B cell (primary cell): ENCODE results near the gene ATP11C. TPM values are rescaled to one million over a fixed set of nuclear protein-coding genes. Genes with fewer than 3 reads are reported as not detected.

ENCODE experiments used
- ATAC-seq: fragments of 200-7000 bp; cut with Tn5 transposase; one replicate; pipeline ENCODE4 v1.10.0; 2021; ENCODE audit warnings: low read depth, mild to moderate bottlenecking, moderate number of reproducible peaks, moderate library complexity
- CTCF ChIA-PET: fragments of 350-600 bp; sonication (Branson Sonifier 250); formaldehyde crosslinking; loops from one replicate; lab custom pipeline; 2021; ENCODE audit warnings: antibody characterized with exemption, inconsistent platforms; lab: Charles Lee
- POLR2A ChIA-PET: fragments of 350-600 bp; sonication (Branson Sonifier 250); formaldehyde crosslinking; loops from one replicate; lab custom pipeline; 2021; ENCODE audit warnings: antibody characterized with exemption; lab: Charles Lee
- DNase-seq: peaks from one replicate; pipeline ENCODE4 v3.0.0; 2013
- H2AFZ ChIP-seq: 2 replicates; pipeline ENCODE4 v1.6.1; 2012; ENCODE audit warnings: mild to moderate bottlenecking, low read depth, low read length; ENCODE audit not compliant: insufficient read depth, poor library complexity, severe bottlenecking
- H3K27ac ChIP-seq, 2 donors: 1 replicate in 1 of 2; 2 replicates in 1 of 2; pipeline ENCODE4 v1.5.1; 2012 to 2013; ENCODE audit warnings: low read length in 2 of 2, mild to moderate bottlenecking in 2 of 2, moderate library complexity in 1 of 2
- H3K27me3 ChIP-seq, 4 experiments: fragments of 200-600 bp in 1 of 4; sonication (generic) in 1 of 4; replicated peaks in 1 of 4; 1 replicate in 2 of 4; 2 replicates in 2 of 4; pipeline versions ENCODE4 v1.6.1 to v1.7.0; 2013 to 2016; ENCODE audit warnings: low read length in 3 of 4, mild to moderate bottlenecking in 2 of 4, mixed read lengths in 1 of 4, moderate library complexity in 1 of 4; ENCODE audit not compliant: insufficient read depth in 4 of 4, control insufficient read depth in 3 of 4; ENCODE audit errors: control extremely low read depth in 1 of 4
- H3K36me3 ChIP-seq, 2 experiments: replicated peaks in 1 of 2; 1 replicate in 1 of 2; 2 replicates in 1 of 2; pipeline versions ENCODE4 v1.6.1 to v1.7.1; 2013; ENCODE audit warnings: low read length in 1 of 2; ENCODE audit not compliant: insufficient read depth in 2 of 2, control insufficient read depth in 1 of 2; ENCODE audit errors: control extremely low read depth in 1 of 2, extremely low read depth in 1 of 2
- H3K4me1 ChIP-seq, 2 donors: fragments of 200-600 bp in 1 of 2; sonication (generic) in 1 of 2; 1 replicate in 1 of 2; 2 replicates in 1 of 2; pipeline versions ENCODE4 v1.5.1 to v1.6.1; 2013 to 2017; ENCODE audit warnings: low read length in 2 of 2; ENCODE audit not compliant: control insufficient read depth in 2 of 2, insufficient read depth in 2 of 2
- H3K4me2 ChIP-seq: replicated peaks from 2 replicates; pipeline ENCODE3; 2012; ENCODE audit warnings: mild to moderate bottlenecking, low read depth, low read length; ENCODE audit not compliant: poor library complexity, severe bottlenecking
- H3K4me3 ChIP-seq, 5 experiments: fragments of 200-600 bp in 1 of 5; sonication (generic) in 1 of 5; 1 replicate in 3 of 5; 2 replicates in 2 of 5; pipeline versions ENCODE4 v1.5.1 to v1.7.0; 2011 to 2016; ENCODE audit warnings: low read length in 4 of 5, mild to moderate bottlenecking in 4 of 5, low read depth in 2 of 5, control low read depth in 1 of 5, moderate library complexity in 1 of 5; ENCODE audit not compliant: insufficient read depth in 1 of 5; ENCODE audit errors: control extremely low read depth in 1 of 5, extremely low read depth in 1 of 5
- H3K79me2 ChIP-seq: fragments of 200-600 bp; sonication (generic); one replicate; pipeline ENCODE4 v1.6.0; 2016; ENCODE audit warnings: low read length; ENCODE audit not compliant: control insufficient read depth, insufficient read depth
- H3K9ac ChIP-seq: fragments of 200-600 bp; sonication (generic); 2 replicates; pipeline ENCODE4 v1.6.1; 2017; ENCODE audit warnings: mild to moderate bottlenecking, low read length, moderate library complexity
- H3K9me3 ChIP-seq, 3 donors: one replicate each; pipeline versions ENCODE4 v1.6.1 to v1.7.1; 2013; ENCODE audit warnings: low read length in 2 of 3; ENCODE audit not compliant: control insufficient read depth in 2 of 3, insufficient read depth in 1 of 3; ENCODE audit errors: control extremely low read depth in 1 of 3
- H4K20me1 ChIP-seq: 2 replicates; pipeline ENCODE4 v1.6.0; 2012; ENCODE audit warnings: mild to moderate bottlenecking, low read length; ENCODE audit not compliant: insufficient read depth, control insufficient read depth, poor library complexity, severe bottlenecking
- H3K27ac Mint-ChIP-seq: one replicate; pipeline ENCODE4 v1.8.0; 2021; ENCODE audit warnings: mixed read lengths
- H3K27me3 Mint-ChIP-seq: one replicate; pipeline ENCODE4 v1.8.0; 2021; ENCODE audit warnings: mixed read lengths
- H3K4me1 Mint-ChIP-seq: one replicate; pipeline ENCODE4 v1.8.0; 2021; ENCODE audit warnings: mixed read lengths
- H3K4me3 Mint-ChIP-seq: one replicate; pipeline ENCODE4 v1.8.0; 2021; ENCODE audit warnings: mixed read lengths
- H3K9me3 Mint-ChIP-seq: one replicate; pipeline ENCODE4 v1.8.0; 2022; ENCODE audit warnings: mixed read lengths; ENCODE audit not compliant: insufficient read depth
- EZH2 ChIP-seq: IDR thresholded peaks from 2 replicates; pipeline ENCODE4 v1.6.1; 2012; ENCODE audit warnings: borderline replicate concordance, low read depth, mild to moderate bottlenecking, moderate library complexity, low read length; ENCODE audit not compliant: insufficient read depth, poor library complexity, severe bottlenecking
- WGBS: methylation state at CpG from one replicate; pipeline ENCODE4 v1.1.5; 2013; ENCODE audit warnings: missing lambda C conversion rate; ENCODE audit not compliant: insufficient coverage; 5-methylcytosine and 5-hydroxymethylcytosine counted together
- intact Hi-C: fragments of 100-400 bp; cut with micrococcal nuclease; formaldehyde crosslinking; loops from one replicate; pipeline ENCODE4 v1.10.0; 2022
- polyA plus RNA-seq: library from polyadenylated mRNA; depleted of rRNA; stranded (reverse); fragments of >200 nt; gene quantifications from 2 replicates; pipeline ENCODE4 v1.2.3, GENCODE V29; 2012
- total RNA-seq, 2 donors: library from RNA; stranded (reverse); fragments of 120-200 nt in 1 of 2; gene quantifications; 1 replicate in 1 of 2; 2 replicates in 1 of 2; pipeline versions ENCODE4 v1.2.3 to v1.2.4, GENCODE V29; 2013 to 2022
- TF ChIP-seq, protein P1 (sequence below): fragments of 200-600 bp; IDR thresholded peaks from one replicate; pipeline ENCODE4 v1.8.0; 2022; ENCODE audit warnings: antibody characterized with exemption, mild to moderate bottlenecking

The ATP11C gene
- total and polyA plus RNA-seq, 2 donors (not counting 1 experiment from before 2014, with no cell fraction given): 8.5 to 29.2 TPM

DNA sequence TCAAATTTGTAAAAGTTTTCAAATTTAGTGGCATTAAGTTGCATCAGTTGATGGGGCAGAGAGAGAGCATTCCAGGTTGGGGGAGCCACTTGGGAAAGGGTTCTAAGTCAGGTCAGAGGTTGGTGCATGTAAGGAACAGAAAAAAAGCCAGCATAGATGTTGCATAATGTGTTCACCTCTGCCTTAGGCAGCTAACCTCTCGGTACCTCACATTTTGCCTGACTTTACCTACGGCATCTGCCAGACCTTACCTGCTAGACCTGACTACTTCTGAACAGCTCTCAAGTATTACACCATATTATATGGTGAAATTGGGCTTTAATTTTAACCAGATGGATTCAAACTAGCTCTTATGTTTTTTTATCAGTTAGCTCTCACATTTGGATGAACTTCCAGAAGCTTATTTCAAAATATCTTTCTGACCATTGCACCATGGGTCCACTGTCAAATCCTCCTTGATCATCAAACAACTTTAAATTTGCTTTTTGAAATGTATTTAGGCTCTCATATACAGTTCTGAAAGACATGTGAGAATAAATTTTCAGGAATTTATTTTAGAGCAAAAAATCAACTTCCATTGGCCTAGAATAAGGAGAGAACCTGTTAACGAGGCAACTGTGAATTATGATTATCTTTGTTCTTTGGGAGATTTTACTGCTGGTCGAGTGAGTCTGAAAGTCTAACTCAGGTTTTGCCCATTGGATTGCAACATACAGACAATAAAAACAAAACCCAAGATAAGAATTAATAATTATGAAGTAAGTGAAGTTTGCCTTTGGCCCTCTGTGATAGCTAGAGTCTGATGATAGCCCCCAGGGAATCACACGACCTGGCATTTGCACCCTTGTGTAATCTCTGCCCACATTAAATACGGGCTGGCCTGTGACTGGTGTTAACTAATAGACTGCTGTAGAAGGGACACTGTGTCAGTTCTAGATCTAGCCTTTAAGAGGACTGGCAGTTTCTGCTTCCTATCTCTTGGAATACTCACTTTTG, 40.1 kb upstream of the ATP11C start:
- Mint-ChIP-seq H3K27me3 (peaks cover 9% of the 10 kb centered on the region), H3K4me1 (no peaks in the 10 kb centered on the region), H3K27ac (no peak overlapping the region), H3K4me3 (no peak overlapping the region), H3K9me3 (peaks cover 4% of the 10 kb centered on the region)
- Histone ChIP-seq H2AFZ (no peak overlapping the region), H4K20me1 (no peaks in the 10 kb centered on the region), H3K9ac (no peak overlapping the region), H3K4me2 (no peak overlapping the region), H3K4me1 (no peaks in the 10 kb centered on the region), H3K9me3 (no peaks in the 10 kb centered on the region), H3K36me3 (no peaks in the 10 kb centered on the region), H3K27me3 (peaks cover 0 to 3% (median 0%) of the 10 kb centered on the region in 4 experiments), H3K4me3 (no peak overlapping the region), H3K79me2 (no peaks in the 10 kb centered on the region), H3K27ac (no peak overlapping the region)
- ChIA-PET POLR2A (no interaction called here), CTCF (no interaction called here)
- no peak for ATAC-seq
- WGBS: no CpG with 5 or more reads among the region's 6 CpGs
- DNase-seq: no peak
- intact Hi-C loops: no loop called here
- no peak for TF ChIP-seq EZH2
- TF ChIP-seq, protein P1, sequence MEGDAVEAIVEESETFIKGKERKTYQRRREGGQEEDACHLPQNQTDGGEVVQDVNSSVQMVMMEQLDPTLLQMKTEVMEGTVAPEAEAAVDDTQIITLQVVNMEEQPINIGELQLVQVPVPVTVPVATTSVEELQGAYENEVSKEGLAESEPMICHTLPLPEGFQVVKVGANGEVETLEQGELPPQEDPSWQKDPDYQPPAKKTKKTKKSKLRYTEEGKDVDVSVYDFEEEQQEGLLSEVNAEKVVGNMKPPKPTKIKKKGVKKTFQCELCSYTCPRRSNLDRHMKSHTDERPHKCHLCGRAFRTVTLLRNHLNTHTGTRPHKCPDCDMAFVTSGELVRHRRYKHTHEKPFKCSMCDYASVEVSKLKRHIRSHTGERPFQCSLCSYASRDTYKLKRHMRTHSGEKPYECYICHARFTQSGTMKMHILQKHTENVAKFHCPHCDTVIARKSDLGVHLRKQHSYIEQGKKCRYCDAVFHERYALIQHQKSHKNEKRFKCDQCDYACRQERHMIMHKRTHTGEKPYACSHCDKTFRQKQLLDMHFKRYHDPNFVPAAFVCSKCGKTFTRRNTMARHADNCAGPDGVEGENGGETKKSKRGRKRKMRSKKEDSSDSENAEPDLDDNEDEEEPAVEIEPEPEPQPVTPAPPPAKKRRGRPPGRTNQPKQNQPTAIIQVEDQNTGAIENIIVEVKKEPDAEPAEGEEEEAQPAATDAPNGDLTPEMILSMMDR: no peak

DNA sequence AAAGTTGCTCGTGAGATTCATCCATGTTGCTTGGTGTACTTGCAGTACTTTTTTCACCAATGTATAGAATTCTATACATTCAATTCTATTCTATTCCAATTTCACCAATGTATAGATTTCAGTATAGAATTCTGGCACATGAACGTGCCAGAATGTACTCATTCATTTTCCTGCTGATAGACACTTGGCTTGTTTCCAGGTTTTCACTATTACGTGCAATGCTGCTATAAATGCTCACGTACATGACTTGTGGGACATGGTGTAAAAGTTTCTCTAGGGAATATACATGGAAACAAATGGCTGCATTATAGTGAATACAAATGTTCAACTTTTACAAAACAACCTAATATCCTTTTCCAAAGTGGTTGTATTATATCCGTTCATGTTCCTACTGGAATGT, 39.3 kb upstream of the ATP11C start:
- no peaks in the 10 kb centered on the region for H4K20me1 ChIP-seq
- H3K79me2 ChIP-seq: no peaks in the 10 kb centered on the region
- H3K36me3 ChIP-seq: no peaks in the 10 kb centered on the region
- no peak overlapping the region for H3K27ac ChIP-seq
- H3K27me3 ChIP-seq: peaks cover 0 to 3% (median 0%) of the 10 kb centered on the region in 4 experiments
- H3K4me2 ChIP-seq: no peak overlapping the region
- no CpG with 5 or more reads among the region's 5 CpGs for WGBS
- H3K4me3 Mint-ChIP-seq: no peak overlapping the region
- H3K4me1 Mint-ChIP-seq: no peaks in the 10 kb centered on the region
- no peak overlapping the region for H3K4me3 ChIP-seq
- no peak for TF ChIP-seq EZH2
- TF ChIP-seq, protein P1: no peak
- ATAC-seq (no peak), DNase-seq (no peak)
- no peaks in the 10 kb centered on the region for H3K4me1 ChIP-seq
- peaks cover 9% of the 10 kb centered on the region for H3K27me3 Mint-ChIP-seq
- H3K9me3 Mint-ChIP-seq: peaks cover 4% of the 10 kb centered on the region
- ChIA-PET POLR2A (no interaction called here), CTCF (no interaction called here)
- no peak overlapping the region for H3K27ac Mint-ChIP-seq
- no peak overlapping the region for H2AFZ ChIP-seq
- H3K9me3 ChIP-seq: no peaks in the 10 kb centered on the region
- intact Hi-C loops: no loop called here
- no peak overlapping the region for H3K9ac ChIP-seq
